ENCODE data around the gene SPRR2A. TPM values are rescaled to one million over a fixed set of nuclear protein-coding genes. Genes with fewer than 3 reads are reported as not detected.
"Not testable (repeated sequence)": the region's sequence is repeated elsewhere in the genome, so short reads cannot be mapped to it uniquely, and the experiment has no call there.

Gene SPRR2A
- total RNA-seq, 1 experiment from 2014 or later, result not detected

DNA sequence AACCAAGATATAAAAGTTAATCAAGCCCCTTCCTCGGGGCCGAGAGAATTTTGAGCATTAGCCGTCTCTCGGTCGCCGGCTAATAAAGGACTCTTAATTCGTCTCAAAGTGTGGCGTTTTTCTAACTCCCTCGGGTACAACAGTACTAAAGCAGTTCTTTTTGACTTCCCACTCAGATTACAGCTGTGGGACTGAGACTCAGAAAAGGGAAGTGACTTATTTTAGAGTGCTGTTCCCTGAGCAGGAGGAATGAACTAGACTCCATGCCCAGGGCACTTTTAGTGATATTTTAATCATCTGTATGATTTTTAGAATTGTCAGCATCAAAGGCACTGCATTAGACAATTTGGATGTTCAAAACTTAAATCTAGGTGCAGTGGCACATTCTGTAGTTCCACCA is 35.0 kb downstream of the SPRR2A start:
- POLR2A ChIA-PET; H3K9me2 ChIP-seq (ENCODE audit: insufficient read depth); intact Hi-C loops (cut with micrococcal nuclease); BruUV-seq (replicated peaks); H3K9me3 ChIP-seq (ENCODE audit: control insufficient read depth in 1 of 2, insufficient read depth in 1 of 2, low read depth in 1 of 2, low read length in 2 of 2); ATAC-seq; H3K4me2 ChIP-seq (ENCODE audit: low read length); H3K79me2 ChIP-seq (ENCODE audit: insufficient read depth, low read length); H2AFZ ChIP-seq (ENCODE audit: low read depth, low read length, poor library complexity, severe bottlenecking); RAD21 ChIA-PET (ENCODE audit: low non-redundant PET in 1 of 2, low total read pairs in 2 of 2, uncharacterized antibody in 2 of 2, unreplicated experiment in 2 of 2); DNase-seq (ENCODE audit: low read depth, low spot score); H3K4me3 ChIP-seq (replicated peaks in 1 of 2; ENCODE audit: low read depth in 1 of 2, low read length in 2 of 2); H4K20me1 ChIP-seq (ENCODE audit: insufficient read depth); H3K9ac ChIP-seq (ENCODE audit: low read length); H3K4me1 ChIP-seq (ENCODE audit: control insufficient read depth in 1 of 2, insufficient read depth in 2 of 2, low read length in 2 of 2); H3K27ac ChIP-seq (ENCODE audit: low read depth, low read length); CTCF ChIA-PET; H3K36me3 ChIP-seq (ENCODE audit: control insufficient read depth in 1 of 2, insufficient read depth in 2 of 2, low read length in 2 of 2): not testable (repeated sequence)
- peaks cover 17% of the 10 kb centered on the region for H3K27me3 ChIP-seq (ENCODE audit: insufficient read depth, low read length)

DNA sequence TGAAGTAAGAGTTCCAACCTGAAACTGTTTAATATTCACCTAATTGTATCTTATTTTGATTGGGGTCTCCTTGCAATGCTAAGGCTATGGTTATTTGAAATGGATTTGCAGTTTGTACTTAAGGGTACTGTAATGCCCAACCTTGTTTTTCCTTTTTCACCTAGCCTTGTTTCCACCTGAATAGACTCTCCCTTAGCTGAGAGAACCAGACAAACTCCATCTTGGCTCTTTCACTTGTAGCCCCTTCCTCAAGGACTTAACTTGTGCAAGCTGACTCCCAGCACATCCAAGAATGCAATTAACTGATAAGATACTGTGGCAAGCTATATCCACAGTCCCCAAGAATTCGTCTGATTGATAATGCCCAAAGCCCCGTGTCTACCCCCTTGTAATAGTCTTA is 35.5 kb downstream of the SPRR2A start:
- H2AFZ ChIP-seq (ENCODE audit: low read depth, low read length, poor library complexity, severe bottlenecking); H3K79me2 ChIP-seq (ENCODE audit: insufficient read depth, low read length); BruUV-seq (replicated peaks); ATAC-seq; H3K4me1 ChIP-seq (ENCODE audit: control insufficient read depth in 1 of 2, insufficient read depth in 2 of 2, low read length in 2 of 2); H3K36me3 ChIP-seq (ENCODE audit: control insufficient read depth in 1 of 2, insufficient read depth in 2 of 2, low read length in 2 of 2); POLR2A ChIA-PET; H3K4me2 ChIP-seq (ENCODE audit: low read length); H3K9me3 ChIP-seq (ENCODE audit: control insufficient read depth in 1 of 2, insufficient read depth in 1 of 2, low read depth in 1 of 2, low read length in 2 of 2); CTCF ChIA-PET; H4K20me1 ChIP-seq (ENCODE audit: insufficient read depth); RAD21 ChIA-PET (ENCODE audit: low non-redundant PET in 1 of 2, low total read pairs in 2 of 2, uncharacterized antibody in 2 of 2, unreplicated experiment in 2 of 2); intact Hi-C loops (cut with micrococcal nuclease); H3K27ac ChIP-seq (ENCODE audit: low read depth, low read length); H3K9ac ChIP-seq (ENCODE audit: low read length); H3K9me2 ChIP-seq (ENCODE audit: insufficient read depth); H3K4me3 ChIP-seq (replicated peaks in 1 of 2; ENCODE audit: low read depth in 1 of 2, low read length in 2 of 2); DNase-seq (ENCODE audit: low read depth, low spot score): not testable (repeated sequence)
- H3K27me3 ChIP-seq (ENCODE audit: insufficient read depth, low read length), result peaks cover 17% of the 10 kb centered on the region

DNA sequence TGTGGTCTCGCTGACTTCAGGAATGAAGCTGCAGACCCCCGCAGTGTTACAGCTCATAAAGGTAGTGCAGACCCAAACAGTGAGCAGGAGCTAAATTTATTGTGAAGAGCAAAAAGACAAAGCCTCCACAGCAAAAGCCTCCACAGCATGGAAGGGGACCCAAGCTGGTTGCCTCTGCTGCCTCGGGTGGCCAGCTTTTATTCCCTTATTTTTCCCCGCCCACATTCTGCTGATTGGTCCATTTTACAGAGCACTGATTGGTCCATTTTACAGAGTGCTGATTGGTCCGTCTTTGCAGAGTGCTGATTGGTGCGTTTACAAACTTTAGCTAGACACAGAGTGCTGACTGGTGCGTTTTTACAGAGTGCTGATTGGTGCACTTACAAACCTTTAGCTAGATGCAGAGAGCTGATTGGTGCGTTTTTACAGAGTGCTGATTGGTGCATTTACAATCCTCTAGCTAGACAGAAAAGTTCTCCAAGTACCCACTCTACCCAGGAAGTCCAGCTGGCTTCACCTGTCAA is 46.0 kb downstream of the SPRR2A start:
- H3K9me2 ChIP-seq (ENCODE audit: insufficient read depth); CTCF ChIA-PET: not testable (repeated sequence)

More for the DNA sequence above, 46.0 kb downstream of the SPRR2A start:
- H2AFZ ChIP-seq (ENCODE audit: low read depth, low read length, poor library complexity, severe bottlenecking); POLR2A ChIA-PET; H3K27me3 ChIP-seq (ENCODE audit: insufficient read depth, low read length); H3K27ac ChIP-seq (ENCODE audit: low read depth, low read length); H3K9ac ChIP-seq (ENCODE audit: low read length); H3K4me2 ChIP-seq (ENCODE audit: low read length); H4K20me1 ChIP-seq (ENCODE audit: insufficient read depth); H3K4me3 ChIP-seq (replicated peaks in 1 of 2; ENCODE audit: low read depth in 1 of 2, low read length in 2 of 2); ATAC-seq; H3K9me3 ChIP-seq (ENCODE audit: control insufficient read depth in 1 of 2, insufficient read depth in 1 of 2, low read depth in 1 of 2, low read length in 2 of 2); intact Hi-C loops (cut with micrococcal nuclease); RAD21 ChIA-PET (ENCODE audit: low non-redundant PET in 1 of 2, low total read pairs in 2 of 2, uncharacterized antibody in 2 of 2, unreplicated experiment in 2 of 2); H3K4me1 ChIP-seq (ENCODE audit: control insufficient read depth in 1 of 2, insufficient read depth in 2 of 2, low read length in 2 of 2); H3K36me3 ChIP-seq (ENCODE audit: control insufficient read depth in 1 of 2, insufficient read depth in 2 of 2, low read length in 2 of 2); H3K79me2 ChIP-seq (ENCODE audit: insufficient read depth, low read length); DNase-seq (ENCODE audit: low read depth, low spot score); BruUV-seq (replicated peaks): not testable (repeated sequence)

Other genes starting within 250 kb of the SPRR2A start
- not detected for gene LCE1B, start 245.5 kb downstream of the SPRR2A start, total RNA-seq (2021; ENCODE audit: unreplicated experiment)
- not detected for gene LCE1A, start 230.0 kb downstream of the SPRR2A start, total RNA-seq (2021; ENCODE audit: unreplicated experiment)
- gene LCE6A, start 214.7 kb downstream of the SPRR2A start, total RNA-seq (2021; ENCODE audit: unreplicated experiment), result not detected
- not detected for gene LCE7A, start 197.5 kb downstream of the SPRR2A start, total RNA-seq (2021; ENCODE audit: unreplicated experiment)
- not detected for gene SMCP, start 179.2 kb downstream of the SPRR2A start, total RNA-seq (2021; ENCODE audit: unreplicated experiment)
- gene IVL, start 149.0 kb downstream of the SPRR2A start, total RNA-seq (2021; ENCODE audit: unreplicated experiment), result not detected
- gene SPRR5, start 110.3 kb downstream of the SPRR2A start, total RNA-seq (2021; ENCODE audit: unreplicated experiment), result not detected
- gene SPRR4, start 86.9 kb downstream of the SPRR2A start, total RNA-seq (2021; ENCODE audit: unreplicated experiment), result not detected
- gene SPRR1A, start 73.4 kb downstream of the SPRR2A start, total RNA-seq (2021; ENCODE audit: unreplicated experiment), result not detected
- gene SPRR3, start 55.8 kb downstream of the SPRR2A start, total RNA-seq (2021; ENCODE audit: unreplicated experiment), result not detected
- gene SPRR1B, start 26.3 kb downstream of the SPRR2A start, total RNA-seq (2021; ENCODE audit: unreplicated experiment), result 0.66 TPM
- 6.9 TPM for gene SPRR2D, start 16.4 kb downstream of the SPRR2A start, total RNA-seq (2021; ENCODE audit: unreplicated experiment)
- not detected for gene SPRR2B, start 14.1 kb upstream of the SPRR2A start, total RNA-seq (2021; ENCODE audit: unreplicated experiment)
- gene SPRR2E, start 37.0 kb upstream of the SPRR2A start, total RNA-seq (2021; ENCODE audit: unreplicated experiment), result not detected
- gene SPRR2F, start 56.0 kb upstream of the SPRR2A start, total RNA-seq (2021; ENCODE audit: unreplicated experiment), result not detected
- not detected for gene SPRR2G, start 93.4 kb upstream of the SPRR2A start, total RNA-seq (2021; ENCODE audit: unreplicated experiment)
- not detected for gene LELP1, start 145.9 kb upstream of the SPRR2A start, total RNA-seq (2021; ENCODE audit: unreplicated experiment)
- gene PRR9, start 160.1 kb upstream of the SPRR2A start, total RNA-seq (2021; ENCODE audit: unreplicated experiment), result not detected
- not detected for gene LORICRIN, start 202.2 kb upstream of the SPRR2A start, total RNA-seq (2021; ENCODE audit: unreplicated experiment)